NT2/D1 (cell line): Measurements from ENCODE around the gene USP26.
"Not testable (repeated sequence)": the region's sequence is repeated elsewhere in the genome, so short reads cannot be mapped to it uniquely, and the experiment has no call there.

Source experiments
- DNase-seq: peaks from one replicate; pipeline ENCODE4 v3.0.0-alpha.2; 2011; ENCODE audit warnings: low read depth, low spot score
- H3K27me3 ChIP-seq: 2 replicates; pipeline ENCODE4 v1.6.0; 2011; ENCODE audit warnings: mild to moderate bottlenecking; ENCODE audit not compliant: insufficient read length, insufficient read depth
- H3K36me3 ChIP-seq: 2 replicates; pipeline ENCODE4 v1.6.1; 2011; ENCODE audit warnings: mild to moderate bottlenecking, low read length, mixed read lengths; ENCODE audit not compliant: insufficient read depth, insufficient read length
- H3K4me1 ChIP-seq: 2 replicates; pipeline ENCODE4 v1.5.1; 2011; ENCODE audit not compliant: insufficient read depth, insufficient read length
- H3K4me3 ChIP-seq: 2 replicates; pipeline ENCODE4 v1.5.1; 2011; ENCODE audit warnings: low read depth; ENCODE audit not compliant: insufficient read length
- H3K9ac ChIP-seq: 2 replicates; pipeline ENCODE4 v1.6.0; 2011; ENCODE audit warnings: low read depth; ENCODE audit not compliant: insufficient read length
- H3K9me3 ChIP-seq: 2 replicates; pipeline ENCODE4 v1.5.1; 2011; ENCODE audit warnings: mild to moderate bottlenecking, low read length; ENCODE audit not compliant: insufficient read depth
- SUZ12 ChIP-seq: IDR thresholded peaks from 2 replicates; pipeline ENCODE4 v1.6.1; 2011; ENCODE audit not compliant: insufficient read length, insufficient read depth; ENCODE audit errors: extremely low read depth
- YY1 ChIP-seq: IDR thresholded peaks from 2 replicates; pipeline ENCODE4 v1.6.1; 2011; ENCODE audit not compliant: insufficient read length, insufficient read depth
- ZNF274 ChIP-seq: IDR thresholded peaks from 2 replicates; pipeline ENCODE4 v1.6.1; 2011; ENCODE audit warnings: mild to moderate bottlenecking, low read depth, low read length

The USP26 gene, protein sequence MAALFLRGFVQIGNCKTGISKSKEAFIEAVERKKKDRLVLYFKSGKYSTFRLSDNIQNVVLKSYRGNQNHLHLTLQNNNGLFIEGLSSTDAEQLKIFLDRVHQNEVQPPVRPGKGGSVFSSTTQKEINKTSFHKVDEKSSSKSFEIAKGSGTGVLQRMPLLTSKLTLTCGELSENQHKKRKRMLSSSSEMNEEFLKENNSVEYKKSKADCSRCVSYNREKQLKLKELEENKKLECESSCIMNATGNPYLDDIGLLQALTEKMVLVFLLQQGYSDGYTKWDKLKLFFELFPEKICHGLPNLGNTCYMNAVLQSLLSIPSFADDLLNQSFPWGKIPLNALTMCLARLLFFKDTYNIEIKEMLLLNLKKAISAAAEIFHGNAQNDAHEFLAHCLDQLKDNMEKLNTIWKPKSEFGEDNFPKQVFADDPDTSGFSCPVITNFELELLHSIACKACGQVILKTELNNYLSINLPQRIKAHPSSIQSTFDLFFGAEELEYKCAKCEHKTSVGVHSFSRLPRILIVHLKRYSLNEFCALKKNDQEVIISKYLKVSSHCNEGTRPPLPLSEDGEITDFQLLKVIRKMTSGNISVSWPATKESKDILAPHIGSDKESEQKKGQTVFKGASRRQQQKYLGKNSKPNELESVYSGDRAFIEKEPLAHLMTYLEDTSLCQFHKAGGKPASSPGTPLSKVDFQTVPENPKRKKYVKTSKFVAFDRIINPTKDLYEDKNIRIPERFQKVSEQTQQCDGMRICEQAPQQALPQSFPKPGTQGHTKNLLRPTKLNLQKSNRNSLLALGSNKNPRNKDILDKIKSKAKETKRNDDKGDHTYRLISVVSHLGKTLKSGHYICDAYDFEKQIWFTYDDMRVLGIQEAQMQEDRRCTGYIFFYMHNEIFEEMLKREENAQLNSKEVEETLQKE

DNA sequence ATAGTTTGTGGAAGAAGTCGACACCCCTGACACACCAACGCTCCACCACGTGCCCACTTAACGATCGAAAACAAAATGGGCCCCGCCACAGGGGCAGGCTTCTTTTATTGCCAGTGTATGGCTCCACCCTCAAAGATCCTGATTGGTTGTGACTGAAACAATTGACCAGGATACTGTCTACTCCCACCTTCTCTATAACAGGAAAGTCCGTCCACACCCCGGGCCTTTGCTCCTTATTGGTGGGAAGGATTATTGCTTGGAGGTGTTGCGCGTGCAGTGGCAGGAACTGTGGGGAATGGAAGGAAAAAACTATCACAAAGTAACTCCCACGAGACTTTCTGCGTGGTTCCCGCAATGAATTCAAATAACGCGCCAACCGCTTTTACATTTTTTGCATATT, at the start of gene USP26:
USP26 (minus strand) TSS at position 79 of the 400 bp plus-strand sequence. CDS start 68,889 bp downstream, outside the sequence.
- no peak within 1 kb of the TSS for H3K9ac ChIP-seq
- H3K36me3 ChIP-seq, result no peaks in the 10 kb centered on the region
- DNase-seq, result no peak
- H3K27me3 ChIP-seq, result no peaks in the 10 kb centered on the region
- no peak within 1 kb of the TSS for H3K4me3 ChIP-seq
- TF ChIP-seq YY1, result no peak
- no peak for TF ChIP-seq ZNF274
- no peak for TF ChIP-seq SUZ12
- H3K9me3 ChIP-seq, result no peaks in the 10 kb centered on the region
- H3K4me1 ChIP-seq, result no peaks in the 10 kb centered on the region

DNA sequence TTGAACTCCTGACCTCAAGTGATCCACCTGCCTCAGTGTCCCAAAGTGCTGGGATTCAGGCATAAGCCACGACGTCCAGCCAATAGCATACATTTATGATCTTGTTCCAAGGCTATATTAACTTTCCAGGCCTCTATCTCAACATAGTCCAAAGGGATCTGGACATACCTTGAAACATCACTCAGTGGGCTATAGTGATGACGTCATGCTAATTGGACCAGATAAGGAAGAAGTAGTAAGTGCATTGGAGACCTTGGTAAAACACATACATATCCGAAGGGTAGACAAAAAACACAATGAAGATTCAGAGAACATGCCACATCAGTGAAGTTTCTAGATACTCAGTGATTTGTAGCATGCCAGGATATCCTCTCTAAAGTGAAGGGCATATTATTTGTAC, 37.4 kb upstream of the USP26 start:
- Histone ChIP-seq H3K4me1 (no peaks in the 10 kb centered on the region), H3K36me3 (no peaks in the 10 kb centered on the region), H3K9me3 (no peaks in the 10 kb centered on the region), H3K9ac (no peak overlapping the region), H3K4me3 (no peak overlapping the region), H3K27me3 (no peaks in the 10 kb centered on the region)
- TF ChIP-seq ZNF274 (no peak), SUZ12 (no peak), YY1 (no peak)
- no peak for DNase-seq

DNA sequence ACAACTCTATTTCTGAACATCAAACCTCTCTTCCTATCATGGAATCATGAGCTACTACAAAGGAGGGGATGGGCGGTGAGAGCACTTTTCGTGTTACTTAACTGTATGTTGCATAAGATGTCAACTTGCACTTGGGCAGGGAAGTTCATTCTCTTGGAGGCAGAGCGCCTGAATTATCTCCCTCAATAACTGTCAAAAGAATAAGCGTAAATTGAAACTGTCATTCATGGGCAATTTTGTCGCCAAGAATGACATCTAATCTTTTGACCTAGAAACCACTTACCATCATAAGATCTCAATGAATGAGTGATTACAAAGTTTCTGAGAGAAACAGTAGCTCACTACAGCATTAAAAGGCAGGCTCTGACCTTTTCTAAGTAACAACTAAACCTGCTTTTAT, 23.5 kb upstream of the USP26 start:
- Histone ChIP-seq H3K27me3 (no peaks in the 10 kb centered on the region), H3K9ac (no peak overlapping the region), H3K4me1 (no peaks in the 10 kb centered on the region), H3K9me3 (no peaks in the 10 kb centered on the region), H3K4me3 (no peak overlapping the region), H3K36me3 (no peaks in the 10 kb centered on the region)
- DNase-seq, result no peak
- no peak for TF ChIP-seq YY1

DNA sequence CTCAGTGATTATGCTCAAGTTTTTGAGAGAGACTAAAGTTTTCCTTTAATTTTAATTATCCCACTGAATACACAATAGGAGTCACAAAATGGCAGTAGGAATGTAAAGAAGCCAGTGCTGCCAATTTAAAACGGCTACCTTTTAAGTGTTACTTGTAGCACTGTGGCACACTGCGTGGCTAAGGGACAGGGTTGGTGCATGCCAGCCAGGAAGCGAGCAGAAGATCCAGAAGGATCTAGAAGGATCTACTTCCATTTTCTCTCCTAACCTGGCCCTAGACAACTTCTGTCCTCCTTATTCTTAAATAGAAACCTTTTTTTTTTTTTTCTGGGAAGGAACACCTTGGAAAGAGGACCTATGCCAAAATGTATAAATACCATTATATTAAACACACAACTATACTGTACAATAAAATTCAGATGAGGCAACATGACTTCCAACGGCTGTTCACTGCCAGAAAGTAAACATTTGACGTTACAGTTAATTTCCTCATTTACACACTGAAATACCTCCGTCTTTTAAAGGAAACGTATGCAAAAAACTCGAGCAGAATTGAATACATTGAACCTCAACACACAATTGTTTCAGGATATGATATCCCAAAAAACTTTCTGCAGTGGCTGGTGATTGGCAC, 2.7 kb downstream of the USP26 start:
- Histone ChIP-seq H3K4me3 (no peak overlapping the region), H3K4me1 (no peaks in the 10 kb centered on the region), H3K9me3 (no peaks in the 10 kb centered on the region), H3K9ac (no peak overlapping the region), H3K36me3 (no peaks in the 10 kb centered on the region), H3K27me3 (no peaks in the 10 kb centered on the region)
- TF ChIP-seq ZNF274, result no peak
- no peak for TF ChIP-seq YY1
- DNase-seq, result no peak

DNA sequence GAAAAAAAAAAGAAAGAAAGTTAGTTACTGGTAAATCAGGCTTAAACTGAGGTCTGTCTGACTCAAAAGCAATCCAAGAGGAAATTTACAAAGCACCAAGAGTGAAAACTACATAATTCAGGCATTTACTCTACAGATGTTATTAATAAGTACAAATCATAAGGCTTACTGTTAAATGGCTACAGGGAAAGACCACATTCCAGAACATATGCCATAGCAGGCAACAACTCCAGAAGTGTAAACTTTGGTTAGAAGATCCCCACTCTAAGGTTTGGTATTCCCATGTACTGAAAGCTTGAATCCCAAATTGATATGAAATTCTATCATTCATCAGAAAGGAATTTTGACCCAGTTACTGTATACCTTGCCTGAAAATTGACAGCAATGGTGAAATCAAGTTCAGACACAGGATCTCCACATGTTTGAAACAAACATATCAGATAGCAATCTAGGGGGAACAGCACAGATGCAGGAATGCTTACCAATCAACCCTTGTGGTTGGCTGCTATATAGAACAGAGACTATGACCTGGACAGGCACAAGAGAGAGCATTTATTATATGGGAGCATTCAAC, 6.6 kb downstream of the USP26 start:
- Histone ChIP-seq H3K27me3 (no peaks in the 10 kb centered on the region), H3K9me3 (no peaks in the 10 kb centered on the region), H3K9ac (no peak overlapping the region), H3K4me3 (no peak overlapping the region), H3K36me3 (no peaks in the 10 kb centered on the region), H3K4me1 (no peaks in the 10 kb centered on the region)
- DNase-seq, result no peak
- no peak for TF ChIP-seq SUZ12
- TF ChIP-seq YY1, result no peak
- no peak for TF ChIP-seq ZNF274

DNA sequence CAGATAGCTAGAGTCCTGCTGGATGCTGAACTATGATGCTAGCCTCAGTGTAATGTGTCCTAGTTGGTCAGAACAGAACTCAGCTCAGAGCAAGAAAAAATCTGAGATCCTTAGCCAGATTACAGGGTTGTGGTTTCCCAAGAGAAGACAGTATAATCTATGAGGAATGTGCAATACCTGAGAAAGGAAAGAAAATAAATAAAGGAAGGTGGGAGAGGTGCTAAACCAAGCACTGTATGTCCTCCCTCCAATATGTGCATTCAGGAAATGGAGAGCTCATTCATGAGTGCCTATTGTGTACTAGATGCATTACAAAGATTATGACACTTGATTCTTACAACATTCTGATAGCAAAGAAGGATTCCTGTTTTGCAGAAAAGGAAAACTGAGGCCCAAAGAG, 7.5 kb downstream of the USP26 start:
- H3K36me3 ChIP-seq, result no peaks in the 10 kb centered on the region
- no peaks in the 10 kb centered on the region for H3K4me1 ChIP-seq
- H3K27me3 ChIP-seq, result no peaks in the 10 kb centered on the region
- no peaks in the 10 kb centered on the region for H3K9me3 ChIP-seq
- TF ChIP-seq SUZ12 (no peak), ZNF274 (no peak), YY1 (no peak)
- no peak for DNase-seq
- no peak overlapping the region for H3K4me3 ChIP-seq
- no peak overlapping the region for H3K9ac ChIP-seq

DNA sequence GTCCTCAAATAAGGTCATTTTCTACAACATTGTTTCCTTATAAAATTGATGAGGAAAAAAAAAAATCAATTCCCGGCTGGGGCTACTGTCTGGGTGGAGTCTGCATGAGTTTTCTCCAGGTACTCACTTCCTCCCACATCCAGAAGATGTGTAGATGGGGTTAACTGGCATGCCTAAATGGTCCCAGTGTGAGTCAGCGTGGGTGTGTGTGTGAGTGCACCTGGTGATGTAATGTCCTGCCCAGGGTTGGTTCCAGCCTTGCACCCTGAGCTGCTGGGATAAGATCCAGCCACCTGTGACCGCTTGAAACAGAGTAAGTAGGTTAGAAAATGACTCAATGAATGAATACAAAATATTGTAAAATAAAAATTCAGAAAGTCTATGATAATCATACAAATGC, 11.1 kb downstream of the USP26 start:
- DNase-seq, result no peak
- no peak overlapping the region for H3K9ac ChIP-seq
- TF ChIP-seq ZNF274 (no peak), SUZ12 (no peak), YY1 (no peak)
- no peaks in the 10 kb centered on the region for H3K36me3 ChIP-seq
- no peaks in the 10 kb centered on the region for H3K4me1 ChIP-seq
- no peaks in the 10 kb centered on the region for H3K9me3 ChIP-seq
- no peak overlapping the region for H3K4me3 ChIP-seq
- H3K27me3 ChIP-seq, result no peaks in the 10 kb centered on the region

DNA sequence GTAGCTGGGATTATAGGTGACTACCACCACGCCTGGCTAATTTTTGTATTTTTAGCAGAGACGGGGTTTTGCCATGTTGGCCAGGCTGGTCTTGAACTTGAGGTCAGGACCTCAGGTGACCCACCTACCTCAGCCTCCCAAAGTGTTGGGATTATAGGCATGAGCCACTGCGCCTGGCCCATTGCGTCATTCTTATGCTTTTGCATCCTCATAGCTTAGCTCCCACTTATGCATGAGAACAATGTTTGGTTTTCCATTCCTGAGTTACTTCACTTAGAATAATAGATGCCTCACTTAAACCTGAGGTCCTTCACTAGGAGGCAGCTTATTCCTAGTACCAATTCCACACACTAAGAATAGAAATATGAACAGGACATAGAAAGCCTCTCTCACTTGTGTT, 11.9 kb downstream of the USP26 start:
- H3K9me3 ChIP-seq, H3K36me3 ChIP-seq, H3K4me1 ChIP-seq, H3K4me3 ChIP-seq, H3K9ac ChIP-seq, H3K27me3 ChIP-seq, DNase-seq: not testable (repeated sequence)
